Measurements from ENCODE around the gene TTC28. TPM values are rescaled to one million over a fixed set of nuclear protein-coding genes. Genes with fewer than 3 reads are reported as not detected.

TTC28 gene
- polyA plus RNA-seq, 1 donor from 2014 or later, result 0.30 TPM

GRCh38 chr22:27937453-27937852 is 742.2 kb downstream of the TTC28 start:
- H3K36me3 Mint-ChIP-seq, result peaks cover 19% of the 10 kb centered on the region
- no peak overlapping the region for H3K4me3 Mint-ChIP-seq
- no peaks in the 10 kb centered on the region for H3K4me1 Mint-ChIP-seq
- no peaks in the 10 kb centered on the region for H3K27me3 Mint-ChIP-seq
- H3K27ac Mint-ChIP-seq, result no peak overlapping the region
- no peaks in the 10 kb centered on the region for H3K9me3 Mint-ChIP-seq

DNA sequence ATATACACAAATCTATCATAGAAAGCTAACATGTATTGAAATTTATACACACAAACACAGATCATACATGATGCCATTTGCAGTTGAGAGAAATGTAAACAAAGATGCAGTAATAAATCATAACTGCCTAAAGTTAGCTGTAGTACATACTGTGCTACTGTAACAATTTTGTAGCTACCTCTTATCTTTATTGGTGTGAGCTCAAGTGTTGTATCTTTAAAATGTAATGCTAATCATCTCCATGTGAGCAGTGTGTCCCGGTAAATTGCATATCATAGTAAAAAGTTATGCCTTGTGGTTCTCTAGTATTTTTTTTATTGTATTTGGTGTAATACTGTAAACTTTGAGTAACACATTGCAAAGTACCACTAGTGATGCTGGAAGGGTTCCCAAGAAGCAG is 743.7 kb downstream of the TTC28 start:
- no peaks in the 10 kb centered on the region for H3K4me1 Mint-ChIP-seq
- no peak overlapping the region for H3K27ac Mint-ChIP-seq
- H3K9me3 Mint-ChIP-seq, result no peaks in the 10 kb centered on the region
- H3K27me3 Mint-ChIP-seq, result no peaks in the 10 kb centered on the region
- no peak overlapping the region for H3K4me3 Mint-ChIP-seq
- H3K36me3 Mint-ChIP-seq, result peaks cover 17% of the 10 kb centered on the region

- Mint-ChIP-seq H3K9me3 (no peaks in the 10 kb centered on the region), H3K27me3 (no peaks in the 10 kb centered on the region), H3K36me3 (peaks cover 12% of the 10 kb centered on the region), H3K27ac (no peak overlapping the region), H3K4me1 (peaks cover 0 to 5% (median 0%) of the 10 kb centered on the region in 3 donors), H3K4me3 (no peak overlapping the region)
Measured at GRCh38 chr22:27934069-27934468, 745.6 kb downstream of the TTC28 start.

DNA sequence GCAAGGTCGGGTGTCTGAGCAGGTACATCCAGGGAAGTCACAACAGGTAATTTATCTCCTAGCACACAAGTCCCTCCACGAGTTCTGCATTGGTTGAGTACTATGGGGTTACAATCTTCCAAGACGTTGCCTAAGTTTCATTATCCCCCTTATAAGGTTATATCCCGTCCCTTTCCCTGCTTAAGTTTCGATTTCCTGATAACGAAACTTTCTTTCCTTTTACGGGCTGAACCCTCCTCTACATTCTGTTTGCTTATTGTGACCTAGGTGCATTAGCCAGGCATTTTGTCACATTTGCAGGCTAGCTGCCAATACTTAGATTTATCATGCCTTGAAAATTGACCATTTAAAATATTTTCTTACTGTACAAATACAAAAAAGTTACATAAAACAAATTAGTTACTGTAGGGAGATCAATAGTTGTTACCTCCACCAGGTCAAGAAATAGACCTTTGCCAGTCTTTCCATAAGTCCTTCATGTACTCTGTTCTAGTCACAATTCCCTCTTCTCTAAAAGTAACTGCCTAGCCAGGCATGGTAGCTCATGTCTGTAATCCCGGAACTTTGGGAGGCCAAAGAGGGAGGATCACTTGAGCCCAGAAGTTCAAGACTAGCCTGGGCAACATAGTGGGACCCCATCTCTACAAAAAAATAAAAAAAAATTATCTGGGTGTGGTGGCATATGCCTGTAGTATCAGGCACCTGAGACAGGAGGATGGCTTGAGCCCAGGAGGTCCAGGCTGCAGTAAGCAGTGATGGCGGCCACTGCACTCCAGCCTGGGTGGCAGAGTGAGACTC is 746.3 kb downstream of the TTC28 start:
- peak overlapping the region in 1 of 3 donors; percentile 50 for H3K27ac Mint-ChIP-seq
- H3K27me3 Mint-ChIP-seq, result no peaks in the 10 kb centered on the region
- H3K4me1 Mint-ChIP-seq, result peaks cover 0 to 5% (median 0%) of the 10 kb centered on the region in 3 donors
- peaks cover 14% of the 10 kb centered on the region for H3K36me3 Mint-ChIP-seq
- H3K9me3 Mint-ChIP-seq, result no peaks in the 10 kb centered on the region
- no peak overlapping the region for H3K4me3 Mint-ChIP-seq

GRCh38 chr22:27930331-27931060 is 749.1 kb downstream of the TTC28 start:
- Mint-ChIP-seq H3K27ac (no peak overlapping the region), H3K4me3 (no peak overlapping the region), H3K27me3 (no peaks in the 10 kb centered on the region), H3K4me1 (peaks cover 3 to 11% (median 6%) of the 10 kb centered on the region in 3 donors), H3K36me3 (peaks cover 14% of the 10 kb centered on the region), H3K9me3 (no peaks in the 10 kb centered on the region)

Other genes with a start within 250 kb of the TTC28 start
- gene CHEK2, start 62.0 kb upstream of the TTC28 start, polyA plus RNA-seq, result 19.4 TPM
- 24.1 TPM for gene HSCB, start 62.2 kb upstream of the TTC28 start, polyA plus RNA-seq
- 12.0 TPM for gene CCDC117, start 92.9 kb upstream of the TTC28 start, polyA plus RNA-seq
- gene XBP1, start 120.7 kb upstream of the TTC28 start, polyA plus RNA-seq, result 147 TPM
- 0.16 TPM for gene ZNRF3, start 203.7 kb upstream of the TTC28 start, polyA plus RNA-seq

Measured in IgD-negative memory B cell (primary cell).